Caki2 (cell line): ENCODE results near the gene GFOD2. TPM values are rescaled to one million over a fixed set of nuclear protein-coding genes. Genes with fewer than 3 reads are reported as not detected.
A peak's percentile ranks its signal among the peaks of the same experiment; 100 is the strongest.
"Not testable (repeated sequence)": the region's sequence is repeated elsewhere in the genome, so short reads cannot be mapped to it uniquely, and the experiment has no call there.

Experiments used
- DNase-seq: peaks from one replicate; pipeline ENCODE4 v3.0.0-alpha.2; 2015; ENCODE audit warnings: low read depth
- in situ Hi-C: cut with HindIII; loops from 2 replicates; pipeline ENCODE4 v1.10.0; 2016; ENCODE audit warnings: low sequenced_read_pairs, low pct_unique_long_range_greater_than_20kb, mixed read lengths
- total RNA-seq: library from RNA; depleted of rRNA; stranded (reverse); fragments of >200 nt; shearing (Covaris generic); gene quantifications from 2 replicates; pipeline ENCODE4 v1.2.3, GENCODE V29; 2014; ENCODE audit warnings: low replicate concordance

Gene GFOD2
- total RNA-seq, 1 experiment from 2014 or later: 15.7 TPM

- DNase-seq: no peak
- in situ Hi-C loops: no loop called here
Observed at GRCh38 chr16:67713647-67714273, 5.4 kb downstream of the GFOD2 start.

- in situ Hi-C loops: no loop called here
- DNase-seq: no peak
Observed at GRCh38 chr16:67710607-67711006, 8.5 kb downstream of the GFOD2 start.

GRCh38 chr16:67709050-67709449 lies 10.1 kb downstream of the GFOD2 start:
- in situ Hi-C loops: no loop called here
- DNase-seq: no peak

- in situ Hi-C loops: no loop called here
- no peak for DNase-seq
Observed at GRCh38 chr16:67708368-67708771, 10.7 kb downstream of the GFOD2 start.

- in situ Hi-C loops: no loop called here
- no peak for DNase-seq
Observed at GRCh38 chr16:67707790-67708189, 11.3 kb downstream of the GFOD2 start.

- in situ Hi-C loops: no loop called here
- DNase-seq: no peak
Observed at GRCh38 chr16:67707210-67707609, 11.9 kb downstream of the GFOD2 start.

GRCh38 chr16:67704110-67704509 lies 15.0 kb downstream of the GFOD2 start:
- no peak for DNase-seq
- in situ Hi-C loops: no loop called here

GRCh38 chr16:67703626-67704025 lies 15.5 kb downstream of the GFOD2 start:
- in situ Hi-C loops: no loop called here

GRCh38 chr16:67702130-67702529 lies 17.0 kb downstream of the GFOD2 start:
- in situ Hi-C loops: no loop called here
- DNase-seq: no peak

More at GRCh38 chr16:67703626-67704025, 15.5 kb downstream of the GFOD2 start:
- DNase-seq: no peak

- in situ Hi-C loops: no loop called here
- no peak for DNase-seq
Observed at GRCh38 chr16:67701420-67701819, 17.7 kb downstream of the GFOD2 start.

GRCh38 chr16:67699265-67699664 lies 19.9 kb downstream of the GFOD2 start:
- in situ Hi-C loops: no loop called here
- DNase-seq: no peak

GRCh38 chr16:67697422-67698185 lies 21.5 kb downstream of the GFOD2 start:
- no peak for DNase-seq
- in situ Hi-C loops: no loop called here

- in situ Hi-C loops: no loop called here
- DNase-seq: no peak
Observed at GRCh38 chr16:67694611-67695010, 24.5 kb downstream of the GFOD2 start.

GRCh38 chr16:67693517-67694285 lies 25.4 kb downstream of the GFOD2 start:
- in situ Hi-C loops, DNase-seq: not testable (repeated sequence)

- peak; percentile 14 for DNase-seq
- in situ Hi-C loops: no loop called here
Observed at GRCh38 chr16:67685388-67686112, 33.6 kb downstream of the GFOD2 start.

- DNase-seq: no peak
- in situ Hi-C loops: no loop called here
Observed at GRCh38 chr16:67683767-67684166, 35.3 kb downstream of the GFOD2 start.

- no peak for DNase-seq
- in situ Hi-C loops: no loop called here
Observed at GRCh38 chr16:67679935-67680897, 38.9 kb downstream of the GFOD2 start.
